LNCAP (cell line): ENCODE measurements around the gene GRIK2.

ENCODE experiments used
- CTCF ChIP-seq: fragments of 450-650 bp; IDR thresholded peaks from 2 replicates; pipeline ENCODE4 v1.5.1; 2017; ENCODE audit warnings: mild to moderate bottlenecking

The GRIK2 gene

DNA sequence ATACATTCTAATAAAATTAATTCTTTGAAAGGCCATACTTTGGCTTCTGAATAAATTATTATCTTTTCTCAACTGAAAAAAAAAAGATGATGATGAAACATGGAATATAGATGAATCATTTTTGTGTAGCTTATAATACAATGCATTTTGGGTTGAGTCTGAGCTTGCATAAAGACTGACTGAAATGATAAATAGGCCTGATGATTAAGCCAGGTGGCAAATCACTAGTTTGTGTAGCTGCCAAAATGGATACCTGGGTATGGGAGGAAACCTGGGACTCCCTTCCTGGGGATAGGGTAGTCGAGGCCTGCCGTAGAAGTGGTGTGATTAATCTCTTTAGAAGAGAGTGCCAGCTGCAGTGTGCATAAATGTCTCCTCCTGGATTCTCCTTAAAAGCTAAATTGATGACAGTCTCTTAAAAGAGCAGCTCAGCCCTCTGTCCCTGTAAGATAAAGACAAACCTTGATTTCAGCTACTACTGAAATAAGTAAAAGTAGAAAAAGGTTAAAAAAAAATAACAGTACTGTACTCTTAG lies 275.1 kb downstream of the GRIK2 start:
- no peak for TF ChIP-seq CTCF

- TF ChIP-seq CTCF = no peak
Observed at GRCh38 chr6:101676187-101676586, 282.7 kb downstream of the GRIK2 start.

DNA sequence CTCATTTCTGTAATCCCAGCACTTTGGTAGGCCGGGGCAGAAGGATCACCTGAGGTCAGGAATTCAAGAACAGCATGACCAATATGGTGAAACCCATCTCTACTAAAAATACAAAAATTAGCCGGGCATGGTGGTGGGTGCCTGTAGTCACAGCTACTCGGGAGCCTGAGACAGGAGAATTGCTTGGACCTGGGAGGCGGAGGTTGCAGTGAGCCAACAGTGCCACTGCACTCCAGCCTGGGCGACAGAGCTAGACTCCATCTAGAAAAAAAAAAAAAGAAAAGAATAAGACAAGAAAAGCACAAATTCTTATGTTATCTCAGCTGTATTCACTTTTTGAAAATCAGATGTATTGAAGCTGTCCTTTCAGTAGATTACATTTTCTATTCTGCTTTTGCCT lies 289.4 kb downstream of the GRIK2 start:
- TF ChIP-seq CTCF = no peak

DNA sequence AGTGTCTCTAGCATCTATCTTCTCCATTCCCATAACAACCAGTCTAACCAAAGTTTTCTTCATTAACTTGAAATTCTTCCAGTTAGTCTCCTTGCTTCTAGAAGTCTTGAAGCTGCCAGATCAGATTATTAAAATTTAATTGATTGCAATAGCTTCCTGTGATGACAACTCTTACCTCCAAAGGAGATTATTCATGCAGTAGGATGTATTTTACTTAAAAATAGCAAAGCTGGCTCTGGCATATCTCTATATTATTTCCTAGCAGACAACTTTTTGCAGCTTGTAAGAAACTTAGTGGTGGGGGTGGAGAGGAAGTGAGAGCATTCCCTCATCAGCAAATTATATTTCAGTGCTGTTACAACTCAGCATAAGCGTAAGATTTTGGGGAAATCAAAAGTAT lies 290.4 kb downstream of the GRIK2 start:
- TF ChIP-seq CTCF = no peak

DNA sequence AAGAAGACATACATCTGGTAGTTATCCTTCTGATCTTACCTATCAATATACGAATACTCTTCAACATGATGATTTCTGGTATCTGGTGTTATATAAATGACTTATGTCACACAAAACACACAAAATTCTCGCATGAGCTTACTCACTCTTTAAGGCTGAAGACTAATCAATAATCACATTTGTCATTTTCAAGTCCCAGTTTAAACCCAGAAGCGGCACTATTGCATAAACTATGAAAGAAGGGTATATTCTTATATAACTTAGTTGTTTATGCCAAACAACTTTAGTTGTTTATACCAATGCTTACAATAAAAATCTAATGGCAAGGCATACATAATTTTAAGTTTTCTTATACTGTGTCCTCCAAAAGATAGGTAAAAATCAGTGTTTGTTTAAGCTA lies 293.1 kb downstream of the GRIK2 start:
- no peak for TF ChIP-seq CTCF

DNA sequence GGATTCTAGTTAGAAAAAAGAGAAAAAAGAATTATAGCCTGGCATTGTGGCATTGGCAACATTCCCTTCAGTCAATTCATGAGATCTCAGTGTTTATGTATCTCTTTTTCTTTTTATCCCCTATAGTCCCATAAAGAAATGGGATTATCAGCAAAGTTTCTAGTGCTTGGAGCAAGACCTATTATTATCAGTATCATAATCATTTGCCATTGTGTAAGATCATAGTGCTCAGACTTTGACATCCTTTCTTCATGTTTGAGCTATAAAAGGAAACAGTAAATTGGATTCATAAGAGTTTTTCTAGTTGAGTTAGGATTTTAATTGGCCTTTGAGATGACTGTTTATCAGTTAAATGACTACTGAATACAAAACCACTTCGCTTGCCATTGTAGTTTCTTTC lies 295.6 kb downstream of the GRIK2 start:
- TF ChIP-seq CTCF = no peak

DNA sequence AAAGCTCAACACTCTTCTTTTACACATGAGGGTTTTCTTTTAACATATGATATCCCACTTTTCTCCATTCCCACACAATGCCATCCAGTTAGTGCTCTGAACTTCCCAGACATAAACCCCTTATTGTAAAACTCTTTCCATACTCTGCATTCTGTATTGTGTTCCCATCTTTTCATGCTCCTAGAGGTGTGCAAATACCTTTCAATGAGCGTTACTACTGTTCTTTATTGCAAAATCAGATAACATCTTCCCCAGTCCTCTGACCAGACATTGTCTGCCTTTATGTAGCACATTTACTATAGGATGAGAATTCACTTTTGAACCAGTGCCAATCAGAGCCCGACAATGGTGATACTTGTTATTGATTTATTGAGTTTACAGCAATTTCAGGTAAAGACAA lies 296.2 kb downstream of the GRIK2 start:
- TF ChIP-seq CTCF = no peak

GRCh38 chr6:101700655-101701054 lies 307.1 kb downstream of the GRIK2 start:
- no peak for TF ChIP-seq CTCF
